ENCODE results near the gene CDK5RAP2.
"Not testable (repeated sequence)": the region's sequence is repeated elsewhere in the genome, so short reads cannot be mapped to it uniquely, and the experiment has no call there.

Gene CDK5RAP2

DNA sequence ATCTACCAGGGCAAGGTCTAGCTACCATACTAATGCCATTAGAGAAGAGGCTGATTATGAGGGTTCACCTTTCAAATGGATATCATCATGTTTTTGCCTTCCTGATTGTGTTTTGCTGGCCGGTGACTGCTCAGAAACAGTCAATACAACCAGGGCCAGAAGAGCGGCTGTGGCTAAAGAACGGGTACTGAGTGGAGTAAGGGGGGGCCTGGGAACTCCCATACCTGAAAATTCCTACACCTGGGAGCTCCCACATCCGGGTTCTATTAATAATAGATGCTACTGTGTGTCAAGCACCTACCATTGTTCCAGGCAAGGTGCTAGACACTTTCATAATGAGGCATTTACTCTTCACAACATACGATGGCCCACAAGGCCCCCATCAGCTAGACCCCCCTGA is 79.2 kb downstream of the CDK5RAP2 start:
- Histone ChIP-seq H4K8ac (ENCODE audit: low read depth, low read length) (no peak overlapping the region), H2BK12ac (ENCODE audit: low read length) (no peak overlapping the region), H2AK5ac (ENCODE audit: low read length) (no peak overlapping the region), H3K79me1 (ENCODE audit: low read length) (no peaks in the 10 kb centered on the region), H4K91ac (ENCODE audit: low read depth, low read length) (peak overlapping the region; percentile 6), H2BK5ac (ENCODE audit: low read depth, low read length, poor library complexity) (no peak overlapping the region), H3K9ac (ENCODE audit: low read length) (no peak overlapping the region), H2AFZ (ENCODE audit: insufficient read depth, low read length, poor library complexity) (no peak overlapping the region), H3K4me3 (ENCODE audit: low read depth, low read length) (no peak overlapping the region), H3K27me3 (ENCODE audit: insufficient read depth, low read length) (no peaks in the 10 kb centered on the region), H3K9me3 (ENCODE audit: insufficient read depth, low read depth, low read length) (no peaks in the 10 kb centered on the region), H3K36me3 (ENCODE audit: control insufficient read depth in 1 of 2, insufficient read depth in 2 of 2, low read length in 2 of 2) (peaks cover 2 to 4% of the 10 kb centered on the region in 2 experiments), H2BK120ac (ENCODE audit: insufficient read depth, low read length, poor library complexity) (no peak overlapping the region), H3K4me1 (ENCODE audit: control insufficient read depth in 1 of 2, insufficient read depth in 2 of 2, low read length in 2 of 2) (no peaks in the 10 kb centered on the region), H3K4me2 (ENCODE audit: low read length) (no peak overlapping the region), H3K27ac (ENCODE audit: low read depth, low read length) (no peak overlapping the region), H3K79me2 (ENCODE audit: control insufficient read depth, insufficient read depth, low read length, poor library complexity) (no peaks in the 10 kb centered on the region), H3K23ac (ENCODE audit: low read length) (no peak overlapping the region), H3K4ac (ENCODE audit: low read depth, low read length) (no peak overlapping the region), H3K14ac (ENCODE audit: low read length) (no peak overlapping the region), H3K18ac (ENCODE audit: low read length) (no peak overlapping the region), H4K12ac (ENCODE audit: low read depth, low read length) (peak overlapping the region; percentile 54)
- no peak for DNase-seq
- no CpG with 5 or more reads among the region's 5 CpGs for WGBS (ENCODE audit: extremely low coverage, insufficient coverage, insufficient read length)

DNA sequence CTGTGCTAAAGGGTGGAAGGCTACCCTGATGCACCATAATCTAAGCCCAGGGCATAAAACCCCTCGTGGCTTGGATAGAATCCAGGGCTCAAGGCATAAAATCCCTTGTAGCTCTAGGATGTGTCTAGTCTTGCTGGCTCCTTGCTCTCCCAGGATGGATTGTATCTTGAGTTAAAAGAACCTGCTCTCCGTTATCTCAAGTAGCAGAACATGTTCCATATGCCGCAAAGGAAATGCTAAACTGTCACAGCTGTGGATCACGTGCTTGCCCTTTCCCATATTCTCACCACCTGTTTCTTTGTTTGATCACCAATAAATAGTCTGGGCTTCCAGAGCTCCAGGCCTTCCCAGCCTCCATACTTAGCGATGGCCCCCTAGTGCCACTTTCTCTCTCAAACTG is 82.1 kb downstream of the CDK5RAP2 start:
- not testable (repeated sequence) for H3K79me2 ChIP-seq (ENCODE audit: control insufficient read depth, insufficient read depth, low read length, poor library complexity); H3K4me1 ChIP-seq (ENCODE audit: control insufficient read depth in 1 of 2, insufficient read depth in 2 of 2, low read length in 2 of 2); H3K36me3 ChIP-seq (ENCODE audit: control insufficient read depth in 1 of 2, insufficient read depth in 2 of 2, low read length in 2 of 2); H3K79me1 ChIP-seq (ENCODE audit: low read length); H3K4me3 ChIP-seq (ENCODE audit: low read depth, low read length); DNase-seq; H4K8ac ChIP-seq (ENCODE audit: low read depth, low read length); H2BK12ac ChIP-seq (ENCODE audit: low read length); H3K23ac ChIP-seq (ENCODE audit: low read length); H3K9me3 ChIP-seq (ENCODE audit: insufficient read depth, low read depth, low read length); H3K4me2 ChIP-seq (ENCODE audit: low read length); H3K14ac ChIP-seq (ENCODE audit: low read length); H3K9ac ChIP-seq (ENCODE audit: low read length); H2BK5ac ChIP-seq (ENCODE audit: low read depth, low read length, poor library complexity); H2BK120ac ChIP-seq (ENCODE audit: insufficient read depth, low read length, poor library complexity); H3K27me3 ChIP-seq (ENCODE audit: insufficient read depth, low read length); H4K12ac ChIP-seq (ENCODE audit: low read depth, low read length); H2AK5ac ChIP-seq (ENCODE audit: low read length); H3K27ac ChIP-seq (ENCODE audit: low read depth, low read length); H3K4ac ChIP-seq (ENCODE audit: low read depth, low read length); H4K91ac ChIP-seq (ENCODE audit: low read depth, low read length); H2AFZ ChIP-seq (ENCODE audit: insufficient read depth, low read length, poor library complexity)
- H3K18ac ChIP-seq (ENCODE audit: low read length), result peak overlapping the region; percentile 30
- WGBS (ENCODE audit: extremely low coverage, insufficient coverage, insufficient read length), result no CpG with 5 or more reads among the region's 5 CpGs

DNA sequence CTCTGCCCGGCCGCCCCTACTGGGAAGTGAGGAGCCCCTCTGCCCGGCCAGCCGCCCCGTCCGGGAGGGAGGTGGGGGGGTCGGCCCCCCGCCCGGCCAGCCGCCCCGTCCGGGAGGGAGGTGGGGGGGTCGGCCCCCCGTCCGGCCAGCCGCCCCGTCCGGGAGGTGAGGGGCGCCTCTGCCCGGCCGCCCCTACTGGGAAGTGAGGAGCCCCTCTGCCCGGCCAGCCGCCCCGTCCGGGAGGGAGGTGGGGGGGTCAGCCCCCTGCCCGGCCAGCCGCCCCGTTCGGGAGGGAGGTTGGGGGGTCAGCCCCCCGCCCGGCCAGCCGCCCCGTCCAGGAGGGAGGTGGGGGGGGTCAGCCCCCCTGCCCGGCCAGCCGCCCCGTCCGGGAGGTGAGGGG is 83.5 kb downstream of the CDK5RAP2 start:
- H3K27ac ChIP-seq (ENCODE audit: low read depth, low read length); H3K36me3 ChIP-seq (ENCODE audit: control insufficient read depth in 1 of 2, insufficient read depth in 2 of 2, low read length in 2 of 2); H3K18ac ChIP-seq (ENCODE audit: low read length); H4K91ac ChIP-seq (ENCODE audit: low read depth, low read length); H3K4ac ChIP-seq (ENCODE audit: low read depth, low read length); H4K8ac ChIP-seq (ENCODE audit: low read depth, low read length); H2AK5ac ChIP-seq (ENCODE audit: low read length); H3K9me3 ChIP-seq (ENCODE audit: insufficient read depth, low read depth, low read length); H3K4me1 ChIP-seq (ENCODE audit: control insufficient read depth in 1 of 2, insufficient read depth in 2 of 2, low read length in 2 of 2); H3K9ac ChIP-seq (ENCODE audit: low read length); H3K4me3 ChIP-seq (ENCODE audit: low read depth, low read length); H2BK12ac ChIP-seq (ENCODE audit: low read length); DNase-seq; H3K23ac ChIP-seq (ENCODE audit: low read length); H3K27me3 ChIP-seq (ENCODE audit: insufficient read depth, low read length); H2BK5ac ChIP-seq (ENCODE audit: low read depth, low read length, poor library complexity); H3K14ac ChIP-seq (ENCODE audit: low read length); H3K4me2 ChIP-seq (ENCODE audit: low read length); H3K79me2 ChIP-seq (ENCODE audit: control insufficient read depth, insufficient read depth, low read length, poor library complexity); H2AFZ ChIP-seq (ENCODE audit: insufficient read depth, low read length, poor library complexity); H3K79me1 ChIP-seq (ENCODE audit: low read length); H2BK120ac ChIP-seq (ENCODE audit: insufficient read depth, low read length, poor library complexity); H4K12ac ChIP-seq (ENCODE audit: low read depth, low read length): not testable (repeated sequence)
- no CpG with 5 or more reads among the region's 37 CpGs for WGBS (ENCODE audit: extremely low coverage, insufficient coverage, insufficient read length)

DNA sequence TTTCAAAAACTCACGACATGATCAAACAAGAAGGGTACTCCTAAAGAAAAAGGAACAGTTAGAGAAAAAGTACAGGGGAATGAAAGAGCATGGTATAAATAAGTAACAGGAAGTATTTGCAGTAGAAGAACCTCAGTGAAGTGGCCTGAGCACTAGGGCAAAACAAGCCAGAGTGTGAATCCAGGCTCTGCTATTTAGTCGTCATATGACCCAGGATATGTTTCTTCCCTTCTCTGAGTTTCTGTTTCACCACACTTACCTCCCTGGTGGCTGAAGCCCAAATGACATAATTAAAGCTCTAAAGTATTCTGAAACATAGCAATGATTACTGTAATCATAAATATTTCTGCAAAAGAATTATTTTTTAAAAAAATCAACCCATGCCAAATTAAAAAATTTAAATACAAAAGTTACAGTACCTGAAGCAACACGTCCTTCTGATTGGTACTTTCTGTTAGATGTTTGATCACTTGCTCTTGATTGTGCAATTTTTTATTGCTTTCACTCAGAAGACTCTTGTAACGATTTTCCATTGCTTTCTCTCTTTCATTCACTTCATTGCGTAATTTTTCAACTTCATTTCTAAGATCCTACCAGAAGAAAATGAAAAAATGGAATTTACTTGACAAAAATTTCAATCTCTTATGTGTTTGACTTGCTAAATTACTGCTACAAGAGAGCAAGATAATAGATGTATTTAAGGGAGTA is 88.9 kb downstream of the CDK5RAP2 start:
- Histone ChIP-seq H3K9ac (ENCODE audit: low read length) (no peak overlapping the region), H2AFZ (ENCODE audit: insufficient read depth, low read length, poor library complexity) (no peak overlapping the region), H2BK120ac (ENCODE audit: insufficient read depth, low read length, poor library complexity) (no peak overlapping the region), H2BK12ac (ENCODE audit: low read length) (no peak overlapping the region), H3K27ac (ENCODE audit: low read depth, low read length) (no peak overlapping the region), H3K79me1 (ENCODE audit: low read length) (no peaks in the 10 kb centered on the region), H3K36me3 (ENCODE audit: control insufficient read depth in 1 of 2, insufficient read depth in 2 of 2, low read length in 2 of 2) (peaks cover 8 to 13% of the 10 kb centered on the region in 2 experiments), H4K91ac (ENCODE audit: low read depth, low read length) (no peak overlapping the region), H2BK5ac (ENCODE audit: low read depth, low read length, poor library complexity) (no peak overlapping the region), H3K79me2 (ENCODE audit: control insufficient read depth, insufficient read depth, low read length, poor library complexity) (no peaks in the 10 kb centered on the region), H3K4me3 (ENCODE audit: low read depth, low read length) (no peak overlapping the region), H3K4me1 (ENCODE audit: control insufficient read depth in 1 of 2, insufficient read depth in 2 of 2, low read length in 2 of 2) (no peaks in the 10 kb centered on the region), H3K18ac (ENCODE audit: low read length) (no peak overlapping the region), H4K12ac (ENCODE audit: low read depth, low read length) (no peak overlapping the region), H3K4ac (ENCODE audit: low read depth, low read length) (no peak overlapping the region), H4K8ac (ENCODE audit: low read depth, low read length) (no peak overlapping the region), H2AK5ac (ENCODE audit: low read length) (no peak overlapping the region), H3K27me3 (ENCODE audit: insufficient read depth, low read length) (no peaks in the 10 kb centered on the region), H3K4me2 (ENCODE audit: low read length) (no peak overlapping the region), H3K9me3 (ENCODE audit: insufficient read depth, low read depth, low read length) (peaks cover 1% of the 10 kb centered on the region), H3K23ac (ENCODE audit: low read length) (no peak overlapping the region), H3K14ac (ENCODE audit: low read length) (no peak overlapping the region)
- no peak for DNase-seq
- no CpG with 5 or more reads among the region's 5 CpGs for WGBS (ENCODE audit: extremely low coverage, insufficient coverage, insufficient read length)
